Gastroesophageal sphincter (tissue), 4 donors: Measurements from ENCODE around the gene USP20. TPM values are rescaled to one million over a fixed set of nuclear protein-coding genes. Genes with fewer than 3 reads are reported as not detected.

Experiments
- ATAC-seq: fragments of 150-250 bp; one replicate; pipeline ENCODE4 v1.9.1; 2016; ENCODE audit warnings: mild to moderate bottlenecking, moderate library complexity
- H3K27ac ChIP-seq, 4 donors: fragments of 200-600 bp; sonication (generic) in 3 of 4; 1 replicate in 3 of 4; 2 replicates in 1 of 4; pipeline ENCODE4 v1.5.1; 2016 to 2019
- H3K27me3 ChIP-seq: fragments of 200-600 bp; sonication (generic); one replicate; pipeline ENCODE4 v1.5.1; 2019
- H3K36me3 ChIP-seq, 2 donors: fragments of 200-600 bp; sonication (generic); one replicate each; pipeline ENCODE4 v1.5.1; 2019; ENCODE audit warnings: control low read depth in 1 of 2
- H3K4me1 ChIP-seq, 3 donors: fragments of 200-600 bp; sonication (generic); 1 replicate in 2 of 3; 2 replicates in 1 of 3; pipeline ENCODE4 v1.5.1; 2016 to 2019; ENCODE audit warnings: control low read depth in 2 of 3
- H3K4me3 ChIP-seq, 2 donors: fragments of 200-600 bp; sonication (generic); one replicate each; pipeline ENCODE4 v1.5.1; 2019; ENCODE audit warnings: mild to moderate bottlenecking in 1 of 2, moderate library complexity in 1 of 2
- H3K9me3 ChIP-seq, 3 donors: fragments of 200-600 bp; sonication (generic); one replicate each; pipeline ENCODE4 v1.5.1; 2017 to 2019; ENCODE audit warnings: control low read depth in 2 of 3
- CTCF ChIP-seq, 4 experiments: fragments of 200-600 bp in 2 of 4; fragments of 450-650 bp in 2 of 4; sonication (generic) in 1 of 4; IDR thresholded peaks; one replicate each; pipeline ENCODE4 v1.5.1; 2017 to 2019; ENCODE audit warnings: antibody characterized with exemption in 4 of 4, mild to moderate bottlenecking in 2 of 4, moderate library complexity in 2 of 4
- EP300 ChIP-seq: sonication (generic); formaldehyde crosslinking; IDR thresholded peaks from one replicate; pipeline ENCODE4 v1.6.1; 2017; ENCODE audit warnings: antibody characterized with exemption, mild to moderate bottlenecking
- POLR2A ChIP-seq, 2 donors: fragments of 450-650 bp; IDR thresholded peaks; one replicate each; pipeline ENCODE4 v1.6.1; 2017; ENCODE audit warnings: antibody characterized with exemption in 2 of 2, mild to moderate bottlenecking in 2 of 2, moderate library complexity in 1 of 2
- POLR2AphosphoS5 ChIP-seq: sonication (generic); formaldehyde crosslinking; IDR thresholded peaks from one replicate; pipeline ENCODE4 v1.6.1; 2017; ENCODE audit warnings: antibody characterized with exemption
- WGBS, 2 donors: methylation state at CpG; one replicate each; pipeline ENCODE4 v1.1.5; 2018; ENCODE audit warnings: low coverage in 1 of 2; 5-methylcytosine and 5-hydroxymethylcytosine counted together
- total RNA-seq, 4 donors: library from RNA; depleted of rRNA; stranded (reverse); fragments of >200 nt; gene quantifications; one replicate each; pipeline ENCODE4 v1.1.0, GENCODE V29; 2016

Gene USP20
- total RNA-seq, 4 donors from 2014 or later = 25.9 to 56.8 (median 33.4) TPM

GRCh38 chr9:129826344-129826743, 8.9 kb upstream of the USP20 start:
- H3K4me1 ChIP-seq = peaks cover 0 to 15% (median 0%) of the 10 kb centered on the region in 3 donors
- H3K27ac ChIP-seq = no peak overlapping the region
- H3K27me3 ChIP-seq = no peaks in the 10 kb centered on the region
- H3K36me3 ChIP-seq = peaks cover 0 to 64% of the 10 kb centered on the region in 2 donors
- no peak for TF ChIP-seq POLR2A (IDR thresholded peaks at IDR 0.05)
- no peak for TF ChIP-seq CTCF (IDR thresholded peaks at IDR 0.05)
- no peak for TF ChIP-seq POLR2AphosphoS5
- TF ChIP-seq EP300 = no peak
- no peaks in the 10 kb centered on the region for H3K9me3 ChIP-seq
- no peak overlapping the region for H3K4me3 ChIP-seq
- 73 to 79% methylated on average over 6 of the region's 6 CpGs for WGBS, 2 donors
- ATAC-seq = no peak

GRCh38 chr9:129826759-129827158, 8.5 kb upstream of the USP20 start:
- Histone ChIP-seq H3K36me3 (peaks cover 0 to 64% of the 10 kb centered on the region in 2 donors), H3K4me3 (no peak overlapping the region), H3K27ac (no peak overlapping the region), H3K27me3 (no peaks in the 10 kb centered on the region), H3K4me1 (peaks cover 0 to 15% (median 0%) of the 10 kb centered on the region in 3 donors), H3K9me3 (no peaks in the 10 kb centered on the region)
- WGBS, 2 donors = 100% methylated on average over 1 of the region's 1 CpG
- no peak for ATAC-seq
- no peak for TF ChIP-seq POLR2A (IDR thresholded peaks at IDR 0.05)
- no peak for TF ChIP-seq CTCF (IDR thresholded peaks at IDR 0.05)
- TF ChIP-seq POLR2AphosphoS5 = no peak
- TF ChIP-seq EP300 = no peak

- TF ChIP-seq POLR2AphosphoS5 (no peak), CTCF (IDR thresholded peaks at IDR 0.05) (no peak)
- no peak for ATAC-seq
- H3K4me3 ChIP-seq = no peak overlapping the region
- no peak overlapping the region for H3K27ac ChIP-seq
- peaks cover 0 to 69% of the 10 kb centered on the region in 2 donors for H3K36me3 ChIP-seq
- 82 to 83% methylated on average over 2 to 8 of the region's 9 CpGs for WGBS, 2 donors
- H3K4me1 ChIP-seq = peaks cover 0 to 5% (median 0%) of the 10 kb centered on the region in 3 donors
- H3K9me3 ChIP-seq = no peaks in the 10 kb centered on the region
- H3K27me3 ChIP-seq = no peaks in the 10 kb centered on the region
These were observed 7.2 kb upstream of the USP20 start for GRCh38 chr9:129828051-129828450.

GRCh38 chr9:129828969-129829368, 6.3 kb upstream of the USP20 start:
- H3K27me3 ChIP-seq = no peaks in the 10 kb centered on the region
- no peak for TF ChIP-seq EP300
- TF ChIP-seq POLR2AphosphoS5 = no peak
- TF ChIP-seq POLR2A (IDR thresholded peaks at IDR 0.05) = no peak
- TF ChIP-seq CTCF (IDR thresholded peaks at IDR 0.05) = no peak
- 89% methylated on average over 5 of the region's 10 CpGs; no CpG with 5 or more reads in 1 of the 2 donors for WGBS, 2 donors
- no peak overlapping the region for H3K4me3 ChIP-seq
- no peak for ATAC-seq
- no peak overlapping the region for H3K27ac ChIP-seq
- peaks cover 0 to 11% (median 5%) of the 10 kb centered on the region in 3 donors for H3K4me1 ChIP-seq
- H3K9me3 ChIP-seq = no peaks in the 10 kb centered on the region
- peaks cover 0 to 72% of the 10 kb centered on the region in 2 donors for H3K36me3 ChIP-seq

- no peaks in the 10 kb centered on the region for H3K9me3 ChIP-seq
- ATAC-seq = no peak
- peaks cover 0 to 67% of the 10 kb centered on the region in 2 donors for H3K36me3 ChIP-seq
- no peak overlapping the region for H3K27ac ChIP-seq
- H3K4me1 ChIP-seq = peaks cover 0 to 40% (median 18%) of the 10 kb centered on the region in 3 donors
- H3K4me3 ChIP-seq = no peak overlapping the region
- TF ChIP-seq POLR2AphosphoS5 = no peak
- TF ChIP-seq POLR2A (IDR thresholded peaks at IDR 0.05) = no peak
- no peak for TF ChIP-seq CTCF (IDR thresholded peaks at IDR 0.05)
- no peak for TF ChIP-seq EP300
- WGBS, 2 donors = 86% methylated on average over 1 of the region's 1 CpG
- no peaks in the 10 kb centered on the region for H3K27me3 ChIP-seq
These were observed 2.3 kb upstream of the USP20 start for GRCh38 chr9:129832982-129833381.
